ENCODE data around the gene RBPMS2. TPM values are rescaled to one million over a fixed set of nuclear protein-coding genes. Genes with fewer than 3 reads are reported as not detected.

RBPMS2 gene
- total RNA-seq, 2 donors from 2014 or later, result 1.0 to 15.4 TPM

Small RNA genes within 50 kb of the gene (microRNA-seq; reads per million reads assigned to microRNA genes)
- 0 reads per million in 2 donors for gene MIR1272

Other genes starting within 250 kb of the RBPMS2 start
- 1 to 10 TPM; 2.2 to 6.0 TPM for gene PIF1, start 50.1 kb upstream of the RBPMS2 start, total RNA-seq
- 10 to 100 TPM in 1 of 2 donors, 1 to 10 TPM in 1; 4.6 to 10.7 TPM for gene PLEKHO2, start 66.3 kb upstream of the RBPMS2 start, total RNA-seq
- gene ANKDD1A, start 136.3 kb upstream of the RBPMS2 start, total RNA-seq, result 1 to 10 TPM; 1.1 to 2.0 TPM
- 10 to 100 TPM; 51.5 to 63.5 TPM for gene SPG21, start 214.3 kb upstream of the RBPMS2 start, total RNA-seq

Measured in left colon (tissue), 2 donors.